ENCODE measurements around the gene AGER.

DNA sequence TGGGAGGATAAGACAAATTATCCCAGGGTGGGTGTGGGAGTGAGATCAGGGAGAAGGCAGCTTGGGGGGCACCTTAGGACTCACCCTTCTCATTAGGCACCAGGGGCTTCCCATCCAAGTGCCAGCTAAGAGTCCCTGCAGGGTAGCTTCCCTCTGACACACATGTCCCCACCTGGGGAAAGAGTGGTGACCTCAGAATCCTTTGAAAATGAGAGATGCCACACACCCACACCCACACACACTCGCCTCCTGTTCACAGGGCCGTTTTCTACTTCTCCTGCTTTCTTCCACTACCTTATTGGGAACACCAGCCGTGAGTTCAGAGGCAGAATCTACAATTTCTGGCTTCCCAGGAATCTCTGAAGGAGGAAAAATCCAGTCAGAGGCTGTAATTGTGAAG is 1.0 kb downstream of the AGER start:
- TF ChIP-seq, protein P1, sequence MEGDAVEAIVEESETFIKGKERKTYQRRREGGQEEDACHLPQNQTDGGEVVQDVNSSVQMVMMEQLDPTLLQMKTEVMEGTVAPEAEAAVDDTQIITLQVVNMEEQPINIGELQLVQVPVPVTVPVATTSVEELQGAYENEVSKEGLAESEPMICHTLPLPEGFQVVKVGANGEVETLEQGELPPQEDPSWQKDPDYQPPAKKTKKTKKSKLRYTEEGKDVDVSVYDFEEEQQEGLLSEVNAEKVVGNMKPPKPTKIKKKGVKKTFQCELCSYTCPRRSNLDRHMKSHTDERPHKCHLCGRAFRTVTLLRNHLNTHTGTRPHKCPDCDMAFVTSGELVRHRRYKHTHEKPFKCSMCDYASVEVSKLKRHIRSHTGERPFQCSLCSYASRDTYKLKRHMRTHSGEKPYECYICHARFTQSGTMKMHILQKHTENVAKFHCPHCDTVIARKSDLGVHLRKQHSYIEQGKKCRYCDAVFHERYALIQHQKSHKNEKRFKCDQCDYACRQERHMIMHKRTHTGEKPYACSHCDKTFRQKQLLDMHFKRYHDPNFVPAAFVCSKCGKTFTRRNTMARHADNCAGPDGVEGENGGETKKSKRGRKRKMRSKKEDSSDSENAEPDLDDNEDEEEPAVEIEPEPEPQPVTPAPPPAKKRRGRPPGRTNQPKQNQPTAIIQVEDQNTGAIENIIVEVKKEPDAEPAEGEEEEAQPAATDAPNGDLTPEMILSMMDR (IDR thresholded peaks at IDR 0.05; ENCODE audit: extremely low read depth in 1 of 2, insufficient read depth in 1 of 2, low read depth in 1 of 2, low read length in 2 of 2) = no peak
- no peak for TF ChIP-seq POLR2A (IDR thresholded peaks at IDR 0.05; ENCODE audit: low read depth, low read length)
- TF ChIP-seq, protein P2, sequence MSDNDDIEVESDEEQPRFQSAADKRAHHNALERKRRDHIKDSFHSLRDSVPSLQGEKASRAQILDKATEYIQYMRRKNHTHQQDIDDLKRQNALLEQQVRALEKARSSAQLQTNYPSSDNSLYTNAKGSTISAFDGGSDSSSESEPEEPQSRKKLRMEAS (IDR thresholded peaks at IDR 0.05; ENCODE audit: insufficient read depth, insufficient read length) = no peak

Data from endothelial cell of umbilical vein (primary cell).